ENCODE measurements around the gene PPIP5K2. TPM values are rescaled to one million over a fixed set of nuclear protein-coding genes. Genes with fewer than 3 reads are reported as not detected.

Gene PPIP5K2
- total RNA-seq, 4 donors from 2014 or later, result 23.9 to 64.6 (median 44.4) TPM

- no peak for TF ChIP-seq CTCF (IDR thresholded peaks at IDR 0.05)
- peak; percentile 61 to 88 (median 83) for TF ChIP-seq POLR2AphosphoS5 (IDR thresholded peaks at IDR 0.05)
- no peak for TF ChIP-seq EP300 (IDR thresholded peaks at IDR 0.05; ENCODE audit: low read depth)
- TF ChIP-seq POLR2A (IDR thresholded peaks at IDR 0.05), result peak; percentile 88
- Histone ChIP-seq H3K27ac (peak within 1 kb of the TSS; percentile 92 to 97 (median 96)), H3K36me3 (no peaks in the 10 kb centered on the region), H3K4me1 (peaks cover 0 to 42% (median 23%) of the 10 kb centered on the region in 4 donors), H3K4me3 (peak within 1 kb of the TSS; percentile 70 to 88 (median 83)), H3K9me3 (no peaks in the 10 kb centered on the region), H3K27me3 (no peaks in the 10 kb centered on the region)
- in situ Hi-C loops (cut with MboI; ENCODE audit: low pct_ligation_motif_present in 1 of 4, low pct_unique_long_range_greater_than_20kb in 1 of 4, low sequenced_read_pairs in 3 of 4), result no loop called here
- intact Hi-C loops (cut with DNase I; ENCODE audit: low total_unique reads), result no loop called here
- DNase-seq, result peak; percentile 98
- WGBS, 2 donors (ENCODE audit: low coverage in 1 of 2), result 0% methylated on average over 39 of the region's 45 CpGs; no CpG with 5 or more reads in 1 of the 2 donors
Measured at GRCh38 chr5:103258368-103258956, 138.4 kb downstream of the PPIP5K2 start, which contains the start of gene MACIR. MACIR (plus strand) TSS chr5:103258763; CDS start chr5:103275920, 17,157 bp downstream.

GRCh38 chr5:103258957-103259704, 139.0 kb downstream of the PPIP5K2 start:
- Histone ChIP-seq H3K27ac (peak overlapping the region; percentile 92 to 97 (median 96)), H3K4me1 (peaks cover 0 to 46% (median 25%) of the 10 kb centered on the region in 4 donors), H3K9me3 (no peaks in the 10 kb centered on the region), H3K4me3 (peak overlapping the region; percentile 70 to 88 (median 83)), H3K36me3 (no peaks in the 10 kb centered on the region), H3K27me3 (no peaks in the 10 kb centered on the region)
- intact Hi-C loops (cut with DNase I; ENCODE audit: low total_unique reads) (no loop called here), in situ Hi-C loops (cut with MboI; ENCODE audit: low pct_ligation_motif_present in 1 of 4, low pct_unique_long_range_greater_than_20kb in 1 of 4, low sequenced_read_pairs in 3 of 4) (no loop called here)
- TF ChIP-seq POLR2A (IDR thresholded peaks at IDR 0.05) (no peak), EP300 (IDR thresholded peaks at IDR 0.05; ENCODE audit: low read depth) (no peak), POLR2AphosphoS5 (IDR thresholded peaks at IDR 0.05) (peak in 1 of 3 donors; percentile 18), CTCF (IDR thresholded peaks at IDR 0.05) (peak in 1 of 5 experiments; percentile 10)
- whole genome bisulfite sequencing, 2 donors (ENCODE audit: low coverage in 1 of 2), result 0% methylated on average over 66 of the region's 91 CpGs; no CpG with 5 or more reads in 1 of the 2 donors
- DNase-seq, result peak; percentile 70

GRCh38 chr5:103259705-103260355, 139.7 kb downstream of the PPIP5K2 start:
- Histone ChIP-seq H3K4me3 (peak overlapping the region; percentile 70 to 88 (median 83)), H3K27ac (peak overlapping the region; percentile 92 to 97 (median 96)), H3K27me3 (no peaks in the 10 kb centered on the region), H3K36me3 (no peaks in the 10 kb centered on the region), H3K4me1 (peaks cover 0 to 53% (median 28%) of the 10 kb centered on the region in 4 donors), H3K9me3 (no peaks in the 10 kb centered on the region)
- WGBS, 2 donors (ENCODE audit: low coverage in 1 of 2), result 2 to 9% methylated on average over 3 to 20 of the region's 20 CpGs
- intact Hi-C loops (cut with DNase I; ENCODE audit: low total_unique reads) (no loop called here), in situ Hi-C loops (cut with MboI; ENCODE audit: low pct_ligation_motif_present in 1 of 4, low pct_unique_long_range_greater_than_20kb in 1 of 4, low sequenced_read_pairs in 3 of 4) (no loop called here)
- DNase-seq, result peak; percentile 54
- TF ChIP-seq EP300 (IDR thresholded peaks at IDR 0.05; ENCODE audit: low read depth), result no peak
- TF ChIP-seq POLR2AphosphoS5 (IDR thresholded peaks at IDR 0.05), result peak in 1 of 3 donors; percentile 4
- no peak for TF ChIP-seq CTCF (IDR thresholded peaks at IDR 0.05)

- Histone ChIP-seq H3K27me3 (no peaks in the 10 kb centered on the region), H3K27ac (peak overlapping the region in 3 of 4 donors; percentile 92 to 97 (median 97)), H3K4me1 (peaks cover 0 to 51% (median 29%) of the 10 kb centered on the region in 4 donors), H3K36me3 (no peaks in the 10 kb centered on the region), H3K4me3 (peak overlapping the region in 2 of 4 donors; percentile 79 to 88), H3K9me3 (no peaks in the 10 kb centered on the region)
- DNase-seq, result no peak
- WGBS, 2 donors (ENCODE audit: low coverage in 1 of 2), result 27 to 36% methylated on average over 3 of the region's 3 CpGs
- no peak for TF ChIP-seq POLR2AphosphoS5 (IDR thresholded peaks at IDR 0.05)
- TF ChIP-seq POLR2A (IDR thresholded peaks at IDR 0.05), result no peak
- no peak for TF ChIP-seq EP300 (IDR thresholded peaks at IDR 0.05; ENCODE audit: low read depth)
- no peak for TF ChIP-seq CTCF (IDR thresholded peaks at IDR 0.05)
- intact Hi-C loops (cut with DNase I; ENCODE audit: low total_unique reads) (no loop called here), in situ Hi-C loops (cut with MboI; ENCODE audit: low pct_ligation_motif_present in 1 of 4, low pct_unique_long_range_greater_than_20kb in 1 of 4, low sequenced_read_pairs in 3 of 4) (no loop called here)
Measured at GRCh38 chr5:103260951-103261350, 140.8 kb downstream of the PPIP5K2 start.

All from transverse colon (tissue), 4 donors.